ENCODE results near the gene ELF1. TPM values are rescaled to one million over a fixed set of nuclear protein-coding genes. Genes with fewer than 3 reads are reported as not detected.

The ELF1 gene
- total and polyA plus RNA-seq, 2 of the 8 experiments (the other 6 are each of a cell fraction or from before 2014, with no cell fraction given), result 5.6 to 18.2 TPM

DNA sequence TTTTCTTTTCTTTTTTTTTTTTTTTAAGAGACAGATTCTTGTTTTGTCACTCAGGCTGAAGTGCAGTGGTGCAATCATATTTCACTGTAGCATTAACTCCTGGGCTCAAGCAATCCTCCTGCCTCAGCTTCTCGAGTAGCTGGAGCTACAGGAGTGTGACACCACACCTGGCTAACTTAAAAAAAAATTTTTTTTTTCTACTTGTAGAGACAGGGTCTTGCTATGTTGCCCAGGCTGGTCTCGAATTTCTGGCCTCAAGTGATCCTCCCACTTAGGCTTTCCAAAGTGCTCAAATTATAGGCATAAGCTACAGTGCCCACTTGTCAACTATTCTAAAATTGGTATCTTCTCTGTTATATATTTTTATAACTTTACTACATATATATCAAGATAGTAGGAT is 6.6 kb downstream of the ELF1 start:
- no peak overlapping the region for H3K18ac ChIP-seq (ENCODE audit: extremely low read depth, low read length)
- H4K91ac ChIP-seq (replicated peaks; ENCODE audit: insufficient read length, low read length), result no peak overlapping the region
- no peak overlapping the region for H3K4me2 ChIP-seq (ENCODE audit: insufficient read depth in 1 of 2, low read depth in 2 of 2, low read length in 2 of 2)
- H3K36me3 ChIP-seq (ENCODE audit: control insufficient read depth in 2 of 4, insufficient read depth in 4 of 4, low read length in 3 of 4), result no peaks in the 10 kb centered on the region
- no peak overlapping the region for H4K5ac ChIP-seq (ENCODE audit: insufficient read length, low read depth, low read length)
- H2AK5ac ChIP-seq (ENCODE audit: low read depth, low read length), result no peak overlapping the region
- no peak overlapping the region for H3K23ac ChIP-seq (ENCODE audit: insufficient read length)
- no peak for TF ChIP-seq TCF12 (IDR thresholded peaks at IDR 0.05; ENCODE audit: low read depth, low read length)
- no peak for TF ChIP-seq TBP (IDR thresholded peaks at IDR 0.05; ENCODE audit: low read depth, low read length)
- no peak for TF ChIP-seq SAP30 (IDR thresholded peaks at IDR 0.05; ENCODE audit: insufficient read depth, insufficient replicate concordance, low read length)
- no peak for TF ChIP-seq EGR1 (IDR thresholded peaks at IDR 0.05; ENCODE audit: borderline replicate concordance, low read depth, low read length)
- TF ChIP-seq JUND (IDR thresholded peaks at IDR 0.05; ENCODE audit: low read length), result no peak
- no peak overlapping the region for H3K27ac ChIP-seq (ENCODE audit: low read depth, low read length)
- H3K79me2 ChIP-seq (ENCODE audit: control insufficient read depth in 1 of 2, insufficient read depth in 2 of 2, low read length in 2 of 2), result no peaks in the 10 kb centered on the region
- no peak overlapping the region for H2BK120ac ChIP-seq (replicated peaks; ENCODE audit: low read depth, low read length)
- H3K4me3 ChIP-seq (ENCODE audit: extremely low read depth in 1 of 4, insufficient read depth in 2 of 4, low read depth in 3 of 4, low read length in 4 of 4), result no peak overlapping the region
- H3K9me3 ChIP-seq (ENCODE audit: insufficient read depth in 2 of 2, low read depth in 1 of 2, low read length in 1 of 2), result no peaks in the 10 kb centered on the region
- no peak overlapping the region for H3K9ac ChIP-seq (replicated peaks in 1 of 4; ENCODE audit: extremely low read depth in 1 of 4, low read depth in 3 of 4, low read length in 3 of 4)
- no peak overlapping the region for H3K4ac ChIP-seq (replicated peaks; ENCODE audit: insufficient read length, low read depth, low read length)
- no peaks in the 10 kb centered on the region for H3K27me3 ChIP-seq (replicated peaks in 1 of 4; ENCODE audit: control insufficient read depth in 3 of 4, extremely low read depth in 1 of 4, insufficient read depth in 3 of 4, low read length in 3 of 4)
- 91% methylated on average over 2 of the region's 2 CpGs; no CpG with 5 or more reads in 1 of the 2 experiments for WGBS, 2 experiments (ENCODE audit: extremely low coverage in 1 of 2, insufficient coverage in 1 of 2, insufficient read length in 1 of 2, insufficient replicate concordance in 2 of 2, low coverage in 1 of 2, low lambda C conversion rate in 2 of 2, missing lambda C conversion rate in 1 of 2)
- H2BK15ac ChIP-seq (ENCODE audit: low read length), result no peak overlapping the region
- no peak overlapping the region for H2BK20ac ChIP-seq (ENCODE audit: low read length)
- DNase-seq (ENCODE audit: low read depth in 1 of 2, low spot score in 2 of 2) (no peak), FAIRE-seq (no peak)
- no peaks in the 10 kb centered on the region for H4K20me1 ChIP-seq (replicated peaks in 1 of 2; ENCODE audit: control insufficient read depth in 1 of 2, insufficient read depth in 2 of 2, low read length in 2 of 2)
- H2BK5ac ChIP-seq (ENCODE audit: low read depth, low read length), result no peak overlapping the region
- no peak overlapping the region for H3K14ac ChIP-seq (ENCODE audit: insufficient read length)
- no peaks in the 10 kb centered on the region for H3K79me1 ChIP-seq (ENCODE audit: low read depth, low read length)
- H3K23me2 ChIP-seq (ENCODE audit: low read depth, low read length), result no peaks in the 10 kb centered on the region
- H4K8ac ChIP-seq (ENCODE audit: extremely low read depth, insufficient read depth, low read length), result no peak overlapping the region
- H3K4me1 ChIP-seq (replicated peaks in 1 of 4; ENCODE audit: control insufficient read depth in 3 of 4, insufficient read depth in 4 of 4, low read length in 3 of 4), result peaks cover 0 to 13% (median 0%) of the 10 kb centered on the region in 4 experiments; a peak in 4 of 7 replicates
- H2AFZ ChIP-seq (ENCODE audit: low read length), result no peak overlapping the region
- no peak overlapping the region for H3K56ac ChIP-seq (replicated peaks; ENCODE audit: insufficient read length, low read depth, low read length)
- H2BK12ac ChIP-seq (ENCODE audit: low read depth, low read length), result no peak overlapping the region
- POLR2A ChIA-PET (ENCODE audit: partially characterized antibody), result interaction anchor here (0.7 to 1.8 kb wide), 2 partner anchors 19 to 185 kb away, joined by 3 to 5 read pairs; no protein-coding TSS in a partner anchor
- CTCF ChIA-PET (ENCODE audit: partially characterized antibody), result interaction anchor here (0.8 to 2.7 kb wide), 3 partner anchors 9 to 47 kb away, joined by 3 to 10 read pairs (median 3); no protein-coding TSS in a partner anchor
